Kidney (tissue), 14 donors: ENCODE data around the gene GNPAT. TPM values are rescaled to one million over a fixed set of nuclear protein-coding genes. Genes with fewer than 3 reads are reported as not detected.

Source experiments
- DNase-seq, 5 donors: peaks; one replicate each; pipeline ENCODE4 v3.0.0-alpha.2; 2013 to 2020
- FAIRE-seq: peaks from 2 replicates; lab custom pipeline; 2012; peaks lifted over from hg19 to GRCh38; lab: Jason Lieb, UNC
- H3K27ac ChIP-seq, 2 donors: one replicate each; pipeline ENCODE4 v1.7.0; 2013; ENCODE audit warnings: low read depth in 2 of 2, low read length in 2 of 2, inconsistent platforms in 1 of 2
- H3K27me3 ChIP-seq: one replicate; pipeline ENCODE4 v1.7.1; 2013; ENCODE audit warnings: low read length, inconsistent platforms; ENCODE audit not compliant: control insufficient read depth, insufficient read depth
- H3K36me3 ChIP-seq, 3 donors: one replicate each; pipeline versions ENCODE4 v1.7.0 to v1.7.1; 2013; ENCODE audit warnings: low read length in 3 of 3, control low read depth in 1 of 3, inconsistent platforms in 1 of 3; ENCODE audit not compliant: insufficient read depth in 3 of 3, control insufficient read depth in 2 of 3
- H3K4me1 ChIP-seq, 3 donors: one replicate each; pipeline versions ENCODE4 v1.7.0 to v1.7.1; 2013; ENCODE audit warnings: low read length in 3 of 3, inconsistent platforms in 1 of 3, low read depth in 1 of 3; ENCODE audit not compliant: control insufficient read depth in 2 of 3, insufficient read depth in 2 of 3
- H3K4me3 ChIP-seq, 3 donors: one replicate each; pipeline versions ENCODE4 v1.7.0 to v1.8.1; 2013; ENCODE audit warnings: low read length in 3 of 3, control low read depth in 1 of 3, inconsistent platforms in 1 of 3
- H3K9ac ChIP-seq, 3 donors: one replicate each; pipeline versions ENCODE4 v1.7.0 to v1.7.1; 2013; ENCODE audit warnings: low read length in 3 of 3, control low read depth in 1 of 3, inconsistent platforms in 1 of 3
- H3K9me3 ChIP-seq, 3 donors: one replicate each; pipeline versions ENCODE4 v1.7.0 to v1.7.1; 2013; ENCODE audit warnings: low read length in 3 of 3, control low read depth in 1 of 3, inconsistent platforms in 1 of 3; ENCODE audit not compliant: control insufficient read depth in 2 of 3, insufficient read depth in 1 of 3
- CTCF ChIP-seq: IDR thresholded peaks from 3 replicates; pipeline ENCODE4 v1.5.1; 2012; ENCODE audit warnings: mild to moderate bottlenecking, moderate library complexity, borderline replicate concordance; ENCODE audit not compliant: insufficient read depth; ENCODE audit errors: extremely low read depth
- intact Hi-C: fragments of 100-400 bp; cut with DNase I; formaldehyde crosslinking; loops from one replicate; pipeline ENCODE4 v1.11.1; 2022
- polyA plus RNA-seq: library from polyadenylated mRNA; stranded (reverse); fragments of 350-450 nt; fragmentation: Illumina TruSeq; extraction: RNeasy Lipid Tissue Mini Kit (QIAGEN cat#74804); gene quantifications from one replicate; pipeline ENCODE4 v1.2.3, GENCODE V29; 2014; ENCODE audit warnings: low read depth, low replicate concordance; ENCODE audit not compliant: insufficient read depth
- total RNA-seq: library from RNA; stranded (reverse); fragmentation: NEBNext Ultra II Directional; extraction: Animal tissue kit (Norgen Biotek cat#: 25700); gene quantifications from one replicate; pipeline ENCODE4 v1.2.1, GENCODE V29; 2021
- donor health status: control.
- donor health status: control.
- donor health status: control.
- donor health status: control.
- donor health status: control.
- donor health status: DM: yes; HTN: yes; CAD: no.
- donor health status: Normal renal cell carcinoma (clear cell type).

GNPAT gene
- total and polyA plus RNA-seq, 2 donors from 2014 or later, result 31.2 to 33.7 TPM

- H3K9ac ChIP-seq, result no peak overlapping the region
- no peak overlapping the region for H3K27ac ChIP-seq
- DNase-seq (no peak), FAIRE-seq (no peak)
- no peak for TF ChIP-seq CTCF
- no peaks in the 10 kb centered on the region for H3K9me3 ChIP-seq
- no peaks in the 10 kb centered on the region for H3K4me1 ChIP-seq
- intact Hi-C loops, result loop anchor here (10.0 kb wide), 1 partner anchor 292 kb away; no protein-coding TSS in a partner anchor
- H3K27me3 ChIP-seq, result no peaks in the 10 kb centered on the region
- H3K4me3 ChIP-seq, result no peak overlapping the region
- no peaks in the 10 kb centered on the region for H3K36me3 ChIP-seq
These were observed 24.0 kb upstream of the GNPAT start for GRCh38 chr1:231217056-231217455.

- Histone ChIP-seq H3K9me3 (no peaks in the 10 kb centered on the region), H3K4me1 (no peaks in the 10 kb centered on the region), H3K4me3 (no peak overlapping the region), H3K36me3 (no peaks in the 10 kb centered on the region), H3K27ac (no peak overlapping the region), H3K27me3 (no peaks in the 10 kb centered on the region), H3K9ac (no peak overlapping the region)
- no peak for TF ChIP-seq CTCF
- intact Hi-C loops, result loop anchor here (10.0 kb wide), 1 partner anchor 293 kb away; no protein-coding TSS in a partner anchor
- FAIRE-seq (no peak), DNase-seq (no peak)
These were observed 22.9 kb upstream of the GNPAT start for GRCh38 chr1:231218078-231218477.

- Histone ChIP-seq H3K4me1 (no peaks in the 10 kb centered on the region), H3K27me3 (no peaks in the 10 kb centered on the region), H3K9ac (no peak overlapping the region), H3K9me3 (no peaks in the 10 kb centered on the region), H3K27ac (no peak overlapping the region), H3K4me3 (no peak overlapping the region), H3K36me3 (peaks cover under 1 to 6% (median 4%) of the 10 kb centered on the region in 3 donors)
- FAIRE-seq (no peak), DNase-seq (no peak)
- TF ChIP-seq CTCF, result no peak
- intact Hi-C loops, result loop anchor here (10.0 kb wide), 1 partner anchor 295 kb away; no protein-coding TSS in a partner anchor
These were observed 21.3 kb upstream of the GNPAT start for GRCh38 chr1:231219422-231220401.
